GM10248 (cell line): ENCODE measurements around the gene ADIPOR2.
"Not testable (repeated sequence)": the region's sequence is repeated elsewhere in the genome, so short reads cannot be mapped to it uniquely, and the experiment has no call there.

Experiments
- CTCF ChIA-PET: fragments of 300-600 bp; sonication (Branson Sonifier 250); formaldehyde crosslinking; extraction: SDS; loops from one replicate; lab custom pipeline; 2021; ENCODE audit warnings: antibody characterized with exemption; lab: Yijun Ruan, JAX
- POLR2A ChIA-PET: fragments of 350-650 bp; sonication (Branson Sonifier 250); formaldehyde crosslinking; extraction: SDS; loops from one replicate; lab custom pipeline; 2020; ENCODE audit warnings: antibody characterized with exemption; lab: Yijun Ruan, JAX
- DNase-seq: peaks from one replicate; pipeline ENCODE4 v3.0.0; 2012; ENCODE audit errors: extremely low spot score
- TF ChIP-seq, protein P1 (sequence below): IDR thresholded peaks from 2 replicates; pipeline ENCODE4 v1.5.1; 2012; ENCODE audit warnings: mild to moderate bottlenecking, low read depth; ENCODE audit errors: extremely low read depth, missing control alignments, control extremely low read depth

ADIPOR2 gene

DNA sequence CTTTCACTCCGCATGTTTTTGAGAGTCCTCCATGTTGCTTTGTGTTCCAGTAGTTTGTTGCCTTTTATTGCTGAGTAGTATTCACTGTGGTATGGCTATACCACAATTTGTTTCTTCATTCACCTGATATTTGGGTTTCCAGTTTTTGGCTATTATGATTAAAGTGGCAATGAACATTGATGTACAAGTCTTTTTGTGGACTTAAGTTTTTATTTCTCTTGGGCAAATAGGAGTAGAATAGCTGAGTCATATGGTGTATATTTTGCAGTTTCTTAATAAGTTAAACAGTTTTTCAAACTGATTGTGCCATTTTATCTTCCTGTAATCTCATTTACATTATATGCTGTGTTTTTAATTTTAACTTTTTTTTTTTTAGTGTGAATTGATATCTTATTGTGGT is 16.2 kb downstream of the ADIPOR2 start:
- TF ChIP-seq, protein P1, sequence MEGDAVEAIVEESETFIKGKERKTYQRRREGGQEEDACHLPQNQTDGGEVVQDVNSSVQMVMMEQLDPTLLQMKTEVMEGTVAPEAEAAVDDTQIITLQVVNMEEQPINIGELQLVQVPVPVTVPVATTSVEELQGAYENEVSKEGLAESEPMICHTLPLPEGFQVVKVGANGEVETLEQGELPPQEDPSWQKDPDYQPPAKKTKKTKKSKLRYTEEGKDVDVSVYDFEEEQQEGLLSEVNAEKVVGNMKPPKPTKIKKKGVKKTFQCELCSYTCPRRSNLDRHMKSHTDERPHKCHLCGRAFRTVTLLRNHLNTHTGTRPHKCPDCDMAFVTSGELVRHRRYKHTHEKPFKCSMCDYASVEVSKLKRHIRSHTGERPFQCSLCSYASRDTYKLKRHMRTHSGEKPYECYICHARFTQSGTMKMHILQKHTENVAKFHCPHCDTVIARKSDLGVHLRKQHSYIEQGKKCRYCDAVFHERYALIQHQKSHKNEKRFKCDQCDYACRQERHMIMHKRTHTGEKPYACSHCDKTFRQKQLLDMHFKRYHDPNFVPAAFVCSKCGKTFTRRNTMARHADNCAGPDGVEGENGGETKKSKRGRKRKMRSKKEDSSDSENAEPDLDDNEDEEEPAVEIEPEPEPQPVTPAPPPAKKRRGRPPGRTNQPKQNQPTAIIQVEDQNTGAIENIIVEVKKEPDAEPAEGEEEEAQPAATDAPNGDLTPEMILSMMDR, result no peak

DNA sequence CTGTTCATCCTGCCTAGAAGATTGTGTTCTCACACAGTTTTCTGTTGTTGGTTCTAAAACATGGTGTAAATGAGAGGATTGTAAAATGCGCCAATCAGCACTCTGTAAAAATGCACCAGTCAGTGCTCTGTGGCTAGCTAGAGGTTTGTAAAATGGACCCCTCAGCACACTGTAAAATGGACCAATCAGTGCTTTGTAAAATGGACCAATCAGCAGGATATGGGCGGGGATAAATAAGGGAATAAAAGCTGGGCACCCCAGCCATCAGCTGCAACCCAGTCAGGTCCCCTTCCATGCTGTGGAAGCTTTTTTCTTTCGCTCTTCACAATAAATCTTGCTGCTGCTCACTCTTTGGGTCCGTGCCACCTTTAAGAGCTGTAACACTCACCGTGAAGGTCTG is 19.1 kb downstream of the ADIPOR2 start:
- DNase-seq, POLR2A ChIA-PET, CTCF ChIA-PET: not testable (repeated sequence)

More for the DNA sequence above, 16.2 kb downstream of the ADIPOR2 start:
- CTCF ChIA-PET, result interaction anchor here (1.3 to 1.4 kb wide), 2 partner anchors 8 to 10 kb away, joined by 3 to 7 read pairs; no protein-coding TSS in a partner anchor
- no peak for DNase-seq
- POLR2A ChIA-PET, result no interaction called here

DNA sequence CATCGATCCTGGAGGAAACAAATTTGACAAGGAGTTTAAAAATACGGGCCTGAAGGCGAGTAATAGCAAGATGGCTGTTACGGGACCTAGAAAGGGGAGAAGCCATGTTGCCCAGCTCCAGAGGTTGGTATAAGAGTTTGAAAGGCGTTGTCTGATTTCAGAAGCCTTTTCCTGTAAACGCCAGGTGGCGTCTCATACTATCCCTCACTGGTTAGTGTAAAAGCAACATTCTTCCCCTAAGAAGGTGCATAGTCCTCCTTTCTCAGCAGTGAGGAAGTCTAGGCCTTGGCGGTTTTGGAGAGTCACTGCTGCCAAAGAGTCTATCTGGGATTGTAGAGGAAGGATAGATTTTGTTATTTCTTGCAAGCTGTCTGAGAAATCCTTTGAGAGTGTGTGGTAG is 20.0 kb downstream of the ADIPOR2 start:
- DNase-seq, CTCF ChIA-PET: not testable (repeated sequence)
- POLR2A ChIA-PET, result interaction anchor here (0.7 kb wide), 1 partner anchor 20 kb away, joined by 3 read pairs; the partner anchor contains the start of gene ADIPOR2

DNA sequence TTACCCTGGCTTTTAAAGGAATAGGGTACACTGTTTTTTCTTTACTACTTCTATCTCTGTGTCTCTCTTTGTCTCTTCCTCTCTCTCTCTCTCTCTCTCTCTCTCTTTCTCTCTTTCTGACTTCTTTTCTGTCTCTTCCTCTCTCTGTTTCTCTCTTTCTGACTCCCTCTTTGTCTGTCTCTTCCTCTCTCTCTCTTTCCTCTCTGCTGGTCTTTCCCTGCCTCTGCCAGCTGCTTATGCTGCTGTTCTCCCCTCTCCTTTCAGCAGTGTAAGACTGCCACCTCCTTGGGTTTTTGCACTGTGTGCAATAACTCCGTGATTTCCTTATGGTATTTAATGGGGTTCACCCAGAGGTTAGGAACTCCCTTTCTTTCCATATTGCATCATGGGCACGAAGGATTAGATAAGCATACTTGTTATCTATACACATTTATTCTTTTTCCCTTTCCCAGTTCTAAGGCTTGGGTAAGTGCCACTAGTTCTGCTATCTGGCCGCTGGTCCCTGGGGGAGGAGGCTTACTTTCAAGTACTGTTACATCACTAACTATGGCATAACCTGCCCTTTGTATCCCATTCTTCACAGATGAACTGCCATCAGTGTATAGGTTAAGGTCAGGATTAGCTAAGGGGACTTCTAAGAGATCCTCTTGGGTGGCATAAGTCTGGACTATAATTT is 20.8 kb downstream of the ADIPOR2 start:
- ChIA-PET CTCF (interaction anchor here (1.0 kb wide), 1 partner anchor 9 kb away, joined by 3 read pairs; no protein-coding TSS in a partner anchor), POLR2A (interaction anchor here (0.7 kb wide), 1 partner anchor 21 kb away, joined by 3 read pairs; the partner anchor contains the start of gene ADIPOR2)
- DNase-seq, result not testable (repeated sequence)

DNA sequence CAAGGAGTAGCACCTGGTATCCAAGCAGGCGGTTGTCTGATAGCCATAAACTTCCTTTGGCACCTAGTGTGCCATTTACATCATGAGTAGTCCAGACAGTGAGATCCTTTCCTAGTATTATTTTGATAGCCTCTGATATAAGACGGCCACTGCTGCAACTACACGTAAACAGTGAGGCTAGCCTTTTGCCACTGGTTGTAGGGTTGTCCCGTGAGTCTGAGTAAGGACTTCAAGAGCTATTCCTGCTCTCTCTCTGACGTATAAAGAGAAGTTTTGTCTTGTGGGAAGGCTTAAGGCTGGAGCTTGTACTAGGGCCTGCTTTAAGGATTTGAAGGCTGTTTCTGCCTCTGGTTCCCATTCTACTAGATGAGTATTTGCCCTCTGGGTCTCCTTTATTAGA is 21.4 kb downstream of the ADIPOR2 start:
- POLR2A ChIA-PET, result not testable (repeated sequence)

DNA sequence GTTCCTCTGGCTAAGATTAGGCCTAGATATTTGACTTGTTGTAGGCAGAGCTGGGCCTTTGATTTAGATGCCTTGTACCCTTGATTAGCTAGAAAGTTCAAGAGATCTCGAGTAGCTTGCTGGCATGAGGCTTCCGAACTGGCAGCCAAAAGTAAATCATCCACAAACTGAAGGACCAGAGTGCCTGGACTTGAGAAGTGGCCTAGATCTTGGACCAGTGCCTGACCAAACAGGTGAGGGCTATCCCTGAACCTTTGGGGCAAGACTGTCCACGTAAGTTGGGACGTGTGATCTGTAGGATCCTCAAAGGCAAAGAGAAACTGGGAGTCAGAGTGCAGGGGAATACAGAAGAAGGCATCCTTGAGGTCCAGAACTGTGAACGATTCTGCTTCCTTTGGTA is 22.0 kb downstream of the ADIPOR2 start:
- CTCF ChIA-PET, result interaction anchor here (1.0 kb wide), 1 partner anchor 10 kb away, joined by 3 read pairs; no protein-coding TSS in a partner anchor
- POLR2A ChIA-PET, DNase-seq: not testable (repeated sequence)

More for the DNA sequence above, 21.4 kb downstream of the ADIPOR2 start:
- DNase-seq, result not testable (repeated sequence)
- CTCF ChIA-PET, result interaction anchor here (1.0 kb wide), 1 partner anchor 9 kb away, joined by 3 read pairs; no protein-coding TSS in a partner anchor

DNA sequence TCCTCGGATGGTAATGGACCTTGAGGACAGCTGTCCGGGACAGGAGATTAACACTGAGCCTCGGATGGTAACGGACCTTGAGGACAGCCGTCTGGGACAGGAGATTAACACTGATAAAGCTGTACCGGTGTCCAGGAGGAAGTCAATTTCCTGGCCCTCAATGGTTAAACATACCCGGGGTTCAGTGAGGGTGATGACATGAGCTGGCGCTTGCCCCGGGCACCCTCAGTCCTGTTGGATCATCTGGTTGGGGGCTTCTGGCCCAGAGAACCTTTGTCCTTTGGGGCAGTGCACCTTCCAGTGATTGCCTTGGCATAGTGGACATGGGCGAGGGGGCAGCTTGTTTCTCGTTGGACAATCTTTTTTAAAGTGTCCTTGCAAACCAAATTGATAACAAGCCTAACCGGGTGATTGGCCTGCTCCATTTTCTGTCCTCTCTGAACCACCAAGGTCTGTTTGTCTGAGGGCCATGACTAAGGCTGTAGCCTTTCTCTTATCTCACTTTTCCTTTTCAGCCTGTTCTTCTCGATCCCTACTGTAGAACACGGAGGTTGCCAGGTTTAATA is 23.0 kb downstream of the ADIPOR2 start:
- DNase-seq, POLR2A ChIA-PET: not testable (repeated sequence)

DNA sequence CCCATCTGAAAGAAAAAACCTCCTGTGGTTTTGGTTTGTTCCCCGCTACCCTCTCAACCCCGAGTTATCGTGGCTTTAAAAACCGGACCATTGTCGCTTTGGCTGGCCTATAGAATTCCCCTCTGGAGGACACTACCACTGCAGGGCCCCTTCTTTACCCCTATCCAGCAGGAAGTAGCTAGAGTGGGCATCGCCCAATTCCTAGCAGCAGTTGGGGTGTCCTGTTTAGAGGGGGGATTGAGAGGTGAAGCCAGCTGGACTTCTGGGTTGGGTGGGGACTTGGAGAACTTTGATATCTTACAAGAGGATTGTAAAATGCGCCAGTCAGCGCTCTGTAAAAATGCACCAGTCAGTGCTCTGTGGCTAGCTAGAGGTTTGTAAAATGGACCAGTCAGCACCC is 24.6 kb downstream of the ADIPOR2 start:
- CTCF ChIA-PET, result interaction anchor here (1.1 kb wide), 1 partner anchor 66 kb away, joined by 3 read pairs; no protein-coding TSS in a partner anchor
- POLR2A ChIA-PET, DNase-seq: not testable (repeated sequence)

More for the DNA sequence above, 23.0 kb downstream of the ADIPOR2 start:
- CTCF ChIA-PET, result interaction anchor here (1.1 kb wide), 1 partner anchor 9 kb away, joined by 3 read pairs; no protein-coding TSS in a partner anchor

DNA sequence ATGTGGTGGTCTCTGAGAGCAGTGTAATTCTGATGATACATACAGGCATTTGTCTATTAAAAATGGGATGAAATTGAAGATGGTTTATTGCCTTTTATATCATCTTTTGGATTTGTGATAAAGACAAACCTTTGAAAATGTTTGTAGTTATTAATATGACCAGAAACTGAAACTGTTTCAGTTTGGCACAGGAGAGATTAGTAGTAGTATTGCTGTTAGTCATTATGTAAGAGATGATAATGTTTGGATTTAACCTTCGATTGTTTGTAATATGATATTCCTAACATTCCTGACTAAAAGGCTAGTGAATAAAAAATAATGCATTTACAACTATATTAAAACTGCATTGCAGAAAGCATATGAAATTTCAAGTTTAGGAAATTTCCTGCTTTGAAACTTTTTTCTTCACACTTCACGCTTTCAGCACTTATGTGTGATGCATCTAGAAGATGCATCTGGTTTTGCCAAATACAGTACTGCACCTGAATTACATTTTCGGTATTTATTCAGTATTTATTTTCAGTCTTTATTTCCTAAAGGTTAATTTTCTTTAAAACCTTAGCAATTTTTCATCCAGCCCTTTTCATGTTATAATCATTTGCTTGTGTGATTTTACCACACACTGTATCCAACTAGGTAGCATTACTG is 25.5 kb downstream of the ADIPOR2 start:
- TF ChIP-seq, protein P1, result no peak
- ChIA-PET POLR2A (no interaction called here), CTCF (no interaction called here)
- DNase-seq, result peak; percentile 31

DNA sequence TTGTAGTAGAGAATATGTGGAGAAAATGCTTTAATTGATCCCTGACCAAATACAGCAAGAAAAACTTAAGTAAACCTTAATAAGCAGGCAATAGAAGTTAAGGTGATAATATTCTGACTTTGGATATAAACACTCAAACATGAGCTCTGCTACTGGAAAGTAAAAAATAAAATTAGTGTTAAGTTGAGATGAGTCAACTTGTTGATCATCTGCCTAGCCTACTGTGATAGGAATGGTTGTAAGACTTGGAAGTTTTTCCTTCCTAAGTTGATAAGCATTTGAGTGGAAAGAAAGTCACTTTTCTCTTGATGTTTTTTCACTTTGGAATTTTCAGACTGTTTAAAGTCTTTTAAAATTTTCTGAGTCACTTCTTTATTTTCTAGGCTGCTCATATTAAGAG is 26.0 kb downstream of the ADIPOR2 start:
- CTCF ChIA-PET, result interaction anchor here (1.6 kb wide), 1 partner anchor 82 kb away, joined by 4 read pairs; no protein-coding TSS in a partner anchor

More for the DNA sequence above, 26.0 kb downstream of the ADIPOR2 start:
- TF ChIP-seq, protein P1, result no peak
- POLR2A ChIA-PET, result no interaction called here
- DNase-seq, result no peak
